HEK293 (cell line): ENCODE data around the gene SIK3.

Source experiments
- BCL11A ChIP-seq: fragments of 450-650 bp; formaldehyde crosslinking; IDR thresholded peaks from 2 replicates; pipeline ENCODE4 v1.5.1; 2016; ENCODE audit warnings: low read depth, missing biosample characterization, missing genetic modification characterization
- GLI4 ChIP-seq: fragments of 450-650 bp; formaldehyde crosslinking; IDR thresholded peaks from 2 replicates; pipeline ENCODE4 v1.5.1; 2016; ENCODE audit warnings: missing biosample characterization, missing genetic modification characterization
- PATZ1 ChIP-seq: fragments of 450-650 bp; formaldehyde crosslinking; IDR thresholded peaks from 2 replicates; pipeline ENCODE4 v1.5.1; 2016; ENCODE audit warnings: missing biosample characterization, missing genetic modification characterization
- SCRT1 ChIP-seq: fragments of 450-650 bp; formaldehyde crosslinking; IDR thresholded peaks from 2 replicates; pipeline ENCODE4 v1.5.1; 2016; ENCODE audit warnings: missing biosample characterization, missing genetic modification characterization, borderline replicate concordance
- SP7 ChIP-seq: fragments of 450-650 bp; formaldehyde crosslinking; IDR thresholded peaks from 2 replicates; pipeline ENCODE4 v1.5.1; 2016; ENCODE audit warnings: missing biosample characterization, missing genetic modification characterization
- ZBTB20 ChIP-seq: fragments of 450-650 bp; formaldehyde crosslinking; IDR thresholded peaks from 2 replicates; pipeline ENCODE4 v1.5.1; 2016; ENCODE audit warnings: missing biosample characterization, missing genetic modification characterization
- ZNF114 ChIP-seq: fragments of 450-650 bp; formaldehyde crosslinking; IDR thresholded peaks from 2 replicates; pipeline ENCODE4 v1.5.0; 2017; ENCODE audit warnings: missing biosample characterization, missing genetic modification characterization
- ZNF132 ChIP-seq: fragments of 450-650 bp; formaldehyde crosslinking; IDR thresholded peaks from 2 replicates; pipeline ENCODE4 v1.5.1; 2017; ENCODE audit warnings: missing biosample characterization, missing genetic modification characterization, borderline replicate concordance
- ZNF138 ChIP-seq: fragments of 450-650 bp; formaldehyde crosslinking; IDR thresholded peaks from 2 replicates; pipeline ENCODE4 v1.5.1; 2016; ENCODE audit warnings: missing biosample characterization, missing genetic modification characterization, borderline replicate concordance
- ZNF146 ChIP-seq: fragments of 450-650 bp; formaldehyde crosslinking; IDR thresholded peaks from 2 replicates; pipeline ENCODE4 v1.5.1; 2016; ENCODE audit warnings: missing biosample characterization, missing genetic modification characterization
- ZNF155 ChIP-seq: fragments of 450-650 bp; formaldehyde crosslinking; IDR thresholded peaks from 2 replicates; pipeline ENCODE4 v1.5.1; 2016; ENCODE audit warnings: missing biosample characterization, missing genetic modification characterization
- ZNF202 ChIP-seq: fragments of 450-650 bp; formaldehyde crosslinking; IDR thresholded peaks from 2 replicates; pipeline ENCODE4 v1.5.1; 2016; ENCODE audit warnings: missing biosample characterization, missing genetic modification characterization, borderline replicate concordance
- ZNF24 ChIP-seq: fragments of 450-650 bp; formaldehyde crosslinking; IDR thresholded peaks from 2 replicates; pipeline ENCODE4 v1.5.1; 2016; ENCODE audit warnings: missing biosample characterization, missing genetic modification characterization
- ZNF302 ChIP-seq: fragments of 450-650 bp; formaldehyde crosslinking; IDR thresholded peaks from 2 replicates; pipeline ENCODE4 v1.5.1; 2016; ENCODE audit warnings: missing biosample characterization, missing genetic modification characterization, low read depth
- ZNF335 ChIP-seq: fragments of 450-650 bp; formaldehyde crosslinking; conservative IDR thresholded peaks from 2 replicates; pipeline ENCODE4 v1.5.1; 2016; ENCODE audit warnings: missing biosample characterization, missing genetic modification characterization
- ZNF341 ChIP-seq: fragments of 450-650 bp; formaldehyde crosslinking; IDR thresholded peaks from 2 replicates; pipeline ENCODE4; 2016; ENCODE audit warnings: low read depth, missing biosample characterization, missing genetic modification characterization
- ZNF37A ChIP-seq: fragments of 450-650 bp; IDR thresholded peaks from 2 replicates; pipeline ENCODE4 v1.5.1; 2018; ENCODE audit warnings: missing biosample characterization, missing genetic modification characterization
- ZNF404 ChIP-seq: fragments of 450-650 bp; formaldehyde crosslinking; IDR thresholded peaks from 2 replicates; pipeline ENCODE4 v1.5.1; 2017; ENCODE audit warnings: missing biosample characterization, missing genetic modification characterization
- ZNF423 ChIP-seq: fragments of 450-650 bp; formaldehyde crosslinking; IDR thresholded peaks from 2 replicates; pipeline ENCODE4 v1.5.1; 2016; ENCODE audit warnings: missing biosample characterization, missing genetic modification characterization
- ZNF433 ChIP-seq: fragments of 450-650 bp; formaldehyde crosslinking; IDR thresholded peaks from 2 replicates; pipeline ENCODE4 v1.5.1; 2016; ENCODE audit warnings: missing biosample characterization, missing genetic modification characterization, low read depth
- ZNF513 ChIP-seq: fragments of 450-650 bp; IDR thresholded peaks from 2 replicates; pipeline ENCODE4 v1.5.1; 2018; ENCODE audit warnings: missing biosample characterization, missing genetic modification characterization
- ZNF560 ChIP-seq: fragments of 450-650 bp; formaldehyde crosslinking; IDR thresholded peaks from 2 replicates; pipeline ENCODE4 v1.5.1; 2017; ENCODE audit warnings: missing biosample characterization, missing genetic modification characterization, borderline replicate concordance
- ZNF621 ChIP-seq: fragments of 450-650 bp; formaldehyde crosslinking; IDR thresholded peaks from 2 replicates; pipeline ENCODE4 v1.5.1; 2017; ENCODE audit warnings: missing biosample characterization, missing genetic modification characterization
- ZNF701 ChIP-seq: fragments of 450-650 bp; formaldehyde crosslinking; IDR thresholded peaks from 2 replicates; pipeline ENCODE4 v1.5.1; 2016; ENCODE audit warnings: missing biosample characterization, missing genetic modification characterization
- ZNF76 ChIP-seq: fragments of 450-650 bp; formaldehyde crosslinking; IDR thresholded peaks from 2 replicates; pipeline ENCODE4; 2016; ENCODE audit warnings: low read depth, missing biosample characterization, missing genetic modification characterization, borderline replicate concordance
- ZNF785 ChIP-seq: fragments of 450-650 bp; formaldehyde crosslinking; IDR thresholded peaks from 2 replicates; pipeline ENCODE4 v1.5.1; 2016; ENCODE audit warnings: missing biosample characterization, missing genetic modification characterization
- ZNF837 ChIP-seq: fragments of 450-650 bp; formaldehyde crosslinking; IDR thresholded peaks from 2 replicates; pipeline ENCODE4 v1.5.1; 2016; ENCODE audit warnings: missing biosample characterization, missing genetic modification characterization
- ZSCAN16 ChIP-seq: fragments of 450-650 bp; formaldehyde crosslinking; IDR thresholded peaks from 2 replicates; pipeline ENCODE4 v1.5.1; 2016; ENCODE audit warnings: missing biosample characterization, missing genetic modification characterization
- ZSCAN5A ChIP-seq: fragments of 450-650 bp; formaldehyde crosslinking; IDR thresholded peaks from 2 replicates; pipeline ENCODE4 v1.5.1; 2016; ENCODE audit warnings: missing biosample characterization, missing genetic modification characterization
- TF ChIP-seq, protein P1 (sequence below): fragments of 450-650 bp; formaldehyde crosslinking; IDR thresholded peaks from 2 replicates; pipeline ENCODE4 v1.5.1; 2016; ENCODE audit warnings: missing biosample characterization, missing genetic modification characterization
- TF ChIP-seq, protein P2 (sequence below): fragments of 450-650 bp; formaldehyde crosslinking; IDR thresholded peaks from 2 replicates; pipeline ENCODE4 v1.5.1; 2016; ENCODE audit warnings: missing biosample characterization, missing genetic modification characterization
- TF ChIP-seq, protein P3 (sequence below): fragments of 450-650 bp; formaldehyde crosslinking; IDR thresholded peaks from 2 replicates; pipeline ENCODE4 v1.5.1; 2016; ENCODE audit warnings: missing biosample characterization, missing genetic modification characterization

SIK3 gene

DNA sequence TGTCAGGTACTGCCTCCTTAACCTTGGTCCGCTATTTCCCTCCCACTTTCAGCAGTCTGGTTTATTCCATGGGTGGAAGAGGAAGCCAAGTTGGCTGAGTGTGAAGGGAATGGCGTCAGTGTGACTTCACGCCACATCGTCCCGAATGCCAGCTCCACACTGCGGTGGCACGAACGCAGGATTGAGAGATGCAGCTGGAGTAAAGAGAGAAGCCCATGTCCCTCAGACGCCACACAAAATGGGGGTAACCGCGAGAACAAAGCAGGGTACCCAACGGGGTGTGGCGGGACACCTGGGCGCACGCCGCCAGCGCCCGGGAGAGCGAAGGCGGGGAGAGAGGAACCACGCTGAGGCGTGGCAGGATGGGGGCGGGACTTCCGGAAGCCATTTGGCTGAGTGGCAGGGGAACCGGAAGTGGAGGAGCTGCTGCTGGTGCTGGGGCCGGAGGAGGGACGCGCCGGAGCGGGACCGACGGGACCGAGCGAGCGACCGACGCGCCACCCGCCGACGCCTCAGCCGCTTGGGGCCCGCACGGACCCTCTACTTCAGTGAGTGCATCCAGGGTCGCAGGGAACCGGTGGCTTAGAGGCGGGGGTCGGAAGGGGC lies 45.7 kb upstream of the SIK3 start, which contains the start of gene PAFAH1B2 (continued):
- TF ChIP-seq PATZ1 (peak; percentile 78), ZNF341 (tag by site-specific recombination) (no peak), ZNF24 (no peak), ZNF37A (tag by site-specific recombination) (no peak), ZNF513 (tag by site-specific recombination) (no peak), ZNF433 (no peak), ZNF146 (tag by site-specific recombination) (no peak; the same call in 1 of the 2 replicates), ZNF560 (tag by site-specific recombination) (no peak), ZNF785 (tag by site-specific recombination) (no peak), ZNF155 (no peak), ZNF701 (tag by site-specific recombination) (no peak), ZSCAN5A (tag by site-specific recombination) (0 out of 2 replicates have a peak, but pooled peaks have one; percentile 24), ZNF114 (tag by site-specific recombination) (no peak), ZNF202 (tag by site-specific recombination) (no peak), ZNF423 (tag by site-specific recombination) (no peak), ZNF138 (tag by site-specific recombination) (no peak), SP7 (tag by site-specific recombination) (peak; percentile 71), ZNF76 (peak; percentile 56; the same call in 1 of the 2 replicates), BCL11A (no peak), ZNF302 (no peak), ZNF132 (tag by site-specific recombination) (no peak), ZNF404 (tag by site-specific recombination) (no peak), ZNF335 (tag by site-specific recombination) (peak; percentile 85), ZSCAN16 (tag by site-specific recombination) (no peak), ZBTB20 (peak; percentile 90), ZNF621 (tag by site-specific recombination) (no peak), GLI4 (tag by site-specific recombination) (no peak), SCRT1 (tag by site-specific recombination) (no peak), ZNF837 (tag by site-specific recombination) (no peak)
- TF ChIP-seq, protein P1, sequence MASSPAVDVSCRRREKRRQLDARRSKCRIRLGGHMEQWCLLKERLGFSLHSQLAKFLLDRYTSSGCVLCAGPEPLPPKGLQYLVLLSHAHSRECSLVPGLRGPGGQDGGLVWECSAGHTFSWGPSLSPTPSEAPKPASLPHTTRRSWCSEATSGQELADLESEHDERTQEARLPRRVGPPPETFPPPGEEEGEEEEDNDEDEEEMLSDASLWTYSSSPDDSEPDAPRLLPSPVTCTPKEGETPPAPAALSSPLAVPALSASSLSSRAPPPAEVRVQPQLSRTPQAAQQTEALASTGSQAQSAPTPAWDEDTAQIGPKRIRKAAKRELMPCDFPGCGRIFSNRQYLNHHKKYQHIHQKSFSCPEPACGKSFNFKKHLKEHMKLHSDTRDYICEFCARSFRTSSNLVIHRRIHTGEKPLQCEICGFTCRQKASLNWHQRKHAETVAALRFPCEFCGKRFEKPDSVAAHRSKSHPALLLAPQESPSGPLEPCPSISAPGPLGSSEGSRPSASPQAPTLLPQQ (tag by site-specific recombination), result peak; percentile 65
- TF ChIP-seq, protein P2, sequence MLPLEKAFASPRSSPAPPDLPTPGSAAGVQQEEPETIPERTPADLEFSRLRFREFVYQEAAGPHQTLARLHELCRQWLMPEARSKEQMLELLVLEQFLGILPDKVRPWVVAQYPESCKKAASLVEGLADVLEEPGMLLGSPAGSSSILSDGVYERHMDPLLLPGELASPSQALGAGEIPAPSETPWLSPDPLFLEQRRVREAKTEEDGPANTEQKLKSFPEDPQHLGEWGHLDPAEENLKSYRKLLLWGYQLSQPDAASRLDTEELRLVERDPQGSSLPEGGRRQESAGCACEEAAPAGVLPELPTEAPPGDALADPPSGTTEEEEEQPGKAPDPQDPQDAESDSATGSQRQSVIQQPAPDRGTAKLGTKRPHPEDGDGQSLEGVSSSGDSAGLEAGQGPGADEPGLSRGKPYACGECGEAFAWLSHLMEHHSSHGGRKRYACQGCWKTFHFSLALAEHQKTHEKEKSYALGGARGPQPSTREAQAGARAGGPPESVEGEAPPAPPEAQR (tag by site-specific recombination), result no peak
- TF ChIP-seq, protein P3, sequence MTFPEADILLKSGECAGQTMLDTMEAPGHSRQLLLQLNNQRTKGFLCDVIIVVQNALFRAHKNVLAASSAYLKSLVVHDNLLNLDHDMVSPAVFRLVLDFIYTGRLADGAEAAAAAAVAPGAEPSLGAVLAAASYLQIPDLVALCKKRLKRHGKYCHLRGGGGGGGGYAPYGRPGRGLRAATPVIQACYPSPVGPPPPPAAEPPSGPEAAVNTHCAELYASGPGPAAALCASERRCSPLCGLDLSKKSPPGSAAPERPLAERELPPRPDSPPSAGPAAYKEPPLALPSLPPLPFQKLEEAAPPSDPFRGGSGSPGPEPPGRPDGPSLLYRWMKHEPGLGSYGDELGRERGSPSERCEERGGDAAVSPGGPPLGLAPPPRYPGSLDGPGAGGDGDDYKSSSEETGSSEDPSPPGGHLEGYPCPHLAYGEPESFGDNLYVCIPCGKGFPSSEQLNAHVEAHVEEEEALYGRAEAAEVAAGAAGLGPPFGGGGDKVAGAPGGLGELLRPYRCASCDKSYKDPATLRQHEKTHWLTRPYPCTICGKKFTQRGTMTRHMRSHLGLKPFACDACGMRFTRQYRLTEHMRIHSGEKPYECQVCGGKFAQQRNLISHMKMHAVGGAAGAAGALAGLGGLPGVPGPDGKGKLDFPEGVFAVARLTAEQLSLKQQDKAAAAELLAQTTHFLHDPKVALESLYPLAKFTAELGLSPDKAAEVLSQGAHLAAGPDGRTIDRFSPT (tag by site-specific recombination), result peak; percentile 96
